Measurements from ENCODE around the gene ARHGEF37. TPM values are rescaled to one million over a fixed set of nuclear protein-coding genes. Genes with fewer than 3 reads are reported as not detected.
"Not testable (repeated sequence)": the region's sequence is repeated elsewhere in the genome, so short reads cannot be mapped to it uniquely, and the experiment has no call there.

The ARHGEF37 gene
- polyA plus RNA-seq, 1 experiment: 0.92 TPM

- no peak for DNase-seq (ENCODE audit: low read depth)
- POLR2A ChIA-PET: no interaction called here
- CTCF ChIA-PET: interaction anchor here (0.8 to 15.6 kb wide), 5 partner anchors 9 to 207 kb away, joined by 3 to 363 read pairs (median 5); no protein-coding TSS in a partner anchor
- Histone ChIP-seq H3K27me3 (ENCODE audit: control insufficient read depth, insufficient read depth, low read length) (peaks cover 5% of the 10 kb centered on the region; the same call in 1 of the 2 replicates), H3K4me3 (ENCODE audit: low read depth, low read length) (no peak overlapping the region), H3K36me3 (ENCODE audit: control insufficient read depth, insufficient read depth, low read length) (no peaks in the 10 kb centered on the region)
- no peak for TF ChIP-seq CTCF (IDR thresholded peaks at IDR 0.05; ENCODE audit: insufficient read depth, low read depth, low read length)
Measured at GRCh38 chr5:149645236-149645635, 63.9 kb downstream of the ARHGEF37 start.

GRCh38 chr5:149645725-149646124 is 64.4 kb downstream of the ARHGEF37 start:
- H3K36me3 ChIP-seq (ENCODE audit: control insufficient read depth, insufficient read depth, low read length): no peaks in the 10 kb centered on the region
- POLR2A ChIA-PET: no interaction called here
- CTCF ChIA-PET: interaction anchor here (1.0 to 15.6 kb wide), 4 partner anchors 9 to 207 kb away, joined by 3 to 363 read pairs (median 8); no protein-coding TSS in a partner anchor
- H3K4me3 ChIP-seq (ENCODE audit: low read depth, low read length): no peak overlapping the region
- no peak for DNase-seq (ENCODE audit: low read depth)
- peaks cover 5% of the 10 kb centered on the region; the same call in 1 of the 2 replicates for H3K27me3 ChIP-seq (ENCODE audit: control insufficient read depth, insufficient read depth, low read length)
- no peak for TF ChIP-seq CTCF (IDR thresholded peaks at IDR 0.05; ENCODE audit: insufficient read depth, low read depth, low read length)

GRCh38 chr5:149646564-149646963 is 65.3 kb downstream of the ARHGEF37 start:
- ChIA-PET POLR2A (no interaction called here), CTCF (interaction anchor here (1.1 to 15.6 kb wide), 3 partner anchors 10 to 181 kb away, joined by 3 to 363 read pairs (median 12); no protein-coding TSS in a partner anchor)
- DNase-seq (ENCODE audit: low read depth): no peak
- Histone ChIP-seq H3K4me3 (ENCODE audit: low read depth, low read length) (no peak overlapping the region), H3K36me3 (ENCODE audit: control insufficient read depth, insufficient read depth, low read length) (no peaks in the 10 kb centered on the region), H3K27me3 (ENCODE audit: control insufficient read depth, insufficient read depth, low read length) (peaks cover 5% of the 10 kb centered on the region; the same call in 1 of the 2 replicates)
- TF ChIP-seq CTCF (IDR thresholded peaks at IDR 0.05; ENCODE audit: insufficient read depth, low read depth, low read length): no peak

- no peak for TF ChIP-seq CTCF (IDR thresholded peaks at IDR 0.05; ENCODE audit: insufficient read depth, low read depth, low read length)
- Histone ChIP-seq H3K27me3 (ENCODE audit: control insufficient read depth, insufficient read depth, low read length) (peaks cover 5% of the 10 kb centered on the region), H3K4me3 (ENCODE audit: low read depth, low read length) (no peak overlapping the region), H3K36me3 (ENCODE audit: control insufficient read depth, insufficient read depth, low read length) (no peaks in the 10 kb centered on the region)
- ChIA-PET POLR2A (no interaction called here), CTCF (interaction anchor here (1.1 to 15.6 kb wide), 2 partner anchors 15 to 180 kb away, joined by 3 to 363 read pairs; no protein-coding TSS in a partner anchor)
- DNase-seq (ENCODE audit: low read depth): no peak
Measured at GRCh38 chr5:149647334-149647733, 66.0 kb downstream of the ARHGEF37 start.

- not testable (repeated sequence) for DNase-seq (ENCODE audit: low read depth); H3K36me3 ChIP-seq (ENCODE audit: control insufficient read depth, insufficient read depth, low read length)
- CTCF ChIA-PET: interaction anchor here (0.7 to 1.1 kb wide), 5 partner anchors 8 to 179 kb away, joined by 3 to 5 read pairs (median 4); no protein-coding TSS in a partner anchor
Measured at GRCh38 chr5:149648464-149649393, 67.4 kb downstream of the ARHGEF37 start.

GRCh38 chr5:149649730-149650129 is 68.4 kb downstream of the ARHGEF37 start:
- DNase-seq (ENCODE audit: low read depth); H3K27me3 ChIP-seq (ENCODE audit: control insufficient read depth, insufficient read depth, low read length); CTCF ChIA-PET; H3K4me3 ChIP-seq (ENCODE audit: low read depth, low read length); H3K36me3 ChIP-seq (ENCODE audit: control insufficient read depth, insufficient read depth, low read length); POLR2A ChIA-PET: not testable (repeated sequence)

More at GRCh38 chr5:149648464-149649393, 67.4 kb downstream of the ARHGEF37 start:
- H3K27me3 ChIP-seq (ENCODE audit: control insufficient read depth, insufficient read depth, low read length); H3K4me3 ChIP-seq (ENCODE audit: low read depth, low read length); POLR2A ChIA-PET: not testable (repeated sequence)

Measured in BJ (cell line).